HG02870 (cell line): Measurements from ENCODE around the gene LHB.
"Not testable (repeated sequence)": the region's sequence is repeated elsewhere in the genome, so short reads cannot be mapped to it uniquely, and the experiment has no call there.

Experiments
- ATAC-seq: cut with Tn5 transposase; IDR thresholded peaks from one replicate; pipeline ENCODE4 v1.9.1; 2021; ENCODE audit warnings: mild to moderate bottlenecking, moderate library complexity; ENCODE audit not compliant: unreplicated experiment

LHB gene

DNA sequence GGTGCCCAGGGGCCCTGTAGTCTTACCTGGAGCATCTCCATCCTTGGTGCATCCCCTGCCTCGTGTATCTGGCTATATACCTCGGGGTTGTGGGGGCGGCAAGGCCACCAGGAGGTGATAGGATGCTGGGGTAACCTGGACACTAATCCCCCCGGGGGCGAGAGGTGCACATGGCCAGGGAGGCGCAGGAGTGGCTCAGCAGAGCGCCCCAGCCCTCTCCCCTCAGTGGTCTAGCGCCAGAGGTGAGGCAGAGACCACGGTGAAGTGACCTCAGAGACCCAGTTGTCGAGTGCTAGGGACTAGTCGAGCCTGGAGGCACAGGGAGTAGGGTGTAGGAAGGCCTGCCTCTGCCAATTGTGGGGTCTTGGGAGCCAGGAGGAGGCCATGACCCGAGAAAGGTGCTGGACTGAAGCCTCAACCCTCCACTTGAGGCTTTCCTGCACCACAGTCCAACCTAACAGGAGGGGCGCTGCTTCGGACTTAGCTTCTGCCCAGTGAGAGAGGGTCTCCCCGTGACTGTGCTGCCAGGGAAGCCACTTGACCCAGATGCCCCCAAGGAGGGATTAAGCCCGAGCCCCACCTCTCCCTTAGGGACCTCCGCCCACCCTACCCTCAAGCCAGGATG is at the start of gene LHB:
LHB (minus strand) TSS at position 51 of the 625 bp plus-strand sequence; CDS start at position 41, 10 bp downstream.
- ATAC-seq, result no peak

- no peak for ATAC-seq
Measured at GRCh38 chr19:49065905-49066512, 49.1 kb upstream of the LHB start.

DNA sequence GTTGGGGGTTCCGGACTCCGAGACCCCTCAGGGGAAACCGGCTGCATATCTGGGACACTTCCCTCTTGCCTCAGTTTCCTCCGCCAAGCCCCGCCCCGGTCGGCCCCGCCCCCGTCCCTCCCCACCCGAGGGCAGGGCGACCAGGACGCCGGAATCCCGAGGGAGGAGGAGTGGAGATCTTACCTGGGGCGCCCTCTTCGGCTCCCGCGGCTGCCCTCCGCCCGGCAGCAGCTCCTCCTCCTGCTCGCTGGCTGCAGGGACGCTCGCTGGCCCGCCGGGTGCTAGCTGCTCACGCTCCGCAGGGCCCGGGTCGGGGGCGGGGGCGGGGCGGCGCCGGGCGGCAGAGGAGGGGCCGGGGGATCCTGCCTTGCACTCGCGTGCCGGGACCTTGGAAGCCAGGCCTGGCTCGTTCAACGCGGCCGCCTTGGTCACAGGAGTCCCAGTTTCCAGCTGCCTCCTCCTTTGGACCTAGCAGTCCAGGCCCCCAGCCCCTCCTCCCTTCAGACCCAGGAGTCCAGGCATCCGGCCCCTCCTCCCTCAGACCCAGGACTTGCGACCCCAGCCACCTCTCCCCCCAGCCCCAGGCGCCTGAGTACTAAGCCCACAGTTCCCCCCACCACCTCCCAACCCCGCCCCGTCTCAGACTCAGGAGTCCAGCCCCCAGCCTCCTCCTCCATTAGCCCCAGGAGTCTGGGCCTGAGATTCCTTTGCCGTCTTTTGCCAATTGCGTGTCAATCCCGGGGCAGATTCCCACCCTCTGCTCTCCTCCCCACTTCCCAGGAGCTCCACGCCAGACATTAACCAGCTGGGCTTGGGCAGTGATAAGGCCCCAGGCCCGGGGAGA is 48.1 kb upstream of the LHB start, which contains the start of gene NTF4:
NTF4 (minus strand) TSS at position 51 of the 844 bp plus-strand sequence. CDS start 2,821 bp downstream, outside the sequence.
- no peak for ATAC-seq

DNA sequence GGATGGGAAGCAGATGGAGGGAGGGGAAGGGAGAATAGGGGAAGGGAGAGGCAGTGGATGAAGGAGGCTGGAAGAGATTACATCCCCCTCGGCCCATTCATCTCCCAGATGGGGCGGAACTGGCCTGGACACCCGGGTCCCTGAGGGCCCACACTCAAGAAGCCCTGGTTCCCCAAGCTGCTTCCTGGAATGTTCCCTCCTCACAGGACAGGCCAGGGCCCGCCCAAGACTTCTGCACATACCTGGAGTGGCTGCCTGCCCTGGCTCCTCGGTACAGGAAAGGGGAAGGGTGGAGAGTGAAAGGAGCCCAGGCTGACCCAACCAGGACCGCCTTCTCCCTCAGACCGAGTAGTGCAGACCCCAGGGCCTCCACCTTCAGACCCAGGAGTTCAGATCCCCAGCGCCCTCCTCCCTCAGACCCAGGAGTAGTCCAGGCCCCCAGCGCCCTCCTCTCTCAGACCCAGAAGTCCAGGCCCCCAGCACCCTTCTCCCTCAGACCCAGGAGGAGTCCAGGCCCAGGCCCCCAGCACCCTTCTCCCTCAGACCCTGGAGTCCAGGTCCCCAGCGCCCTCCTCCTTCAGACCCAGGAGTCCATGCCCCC is 47.2 kb upstream of the LHB start:
- ATAC-seq, result no peak

- no peak for ATAC-seq
Measured at GRCh38 chr19:49061445-49061844, 44.6 kb upstream of the LHB start.

GRCh38 chr19:49061000-49061399 is 44.1 kb upstream of the LHB start:
- ATAC-seq, result no peak

DNA sequence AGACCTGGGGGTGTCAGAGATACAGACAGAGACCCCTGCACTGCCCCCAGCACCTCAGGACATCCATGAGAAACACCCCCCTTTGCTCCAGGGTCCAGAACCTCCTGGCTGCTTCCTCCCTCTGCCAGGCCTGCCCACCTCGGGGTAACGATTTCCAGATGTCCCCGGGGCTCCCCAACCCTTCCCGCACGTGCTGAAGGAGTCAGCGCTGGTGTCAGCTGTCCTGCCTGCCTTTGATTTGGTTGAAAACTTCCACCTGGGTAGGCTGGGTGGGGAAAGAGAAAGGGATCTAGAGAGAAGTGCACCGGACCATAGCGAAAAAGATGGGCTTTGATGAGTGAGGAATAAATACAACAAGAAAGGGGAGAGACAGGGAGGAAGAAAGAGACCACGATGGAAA is 42.2 kb upstream of the LHB start:
- ATAC-seq, result no peak

GRCh38 chr19:49058562-49058961 is 41.7 kb upstream of the LHB start:
- no peak for ATAC-seq

DNA sequence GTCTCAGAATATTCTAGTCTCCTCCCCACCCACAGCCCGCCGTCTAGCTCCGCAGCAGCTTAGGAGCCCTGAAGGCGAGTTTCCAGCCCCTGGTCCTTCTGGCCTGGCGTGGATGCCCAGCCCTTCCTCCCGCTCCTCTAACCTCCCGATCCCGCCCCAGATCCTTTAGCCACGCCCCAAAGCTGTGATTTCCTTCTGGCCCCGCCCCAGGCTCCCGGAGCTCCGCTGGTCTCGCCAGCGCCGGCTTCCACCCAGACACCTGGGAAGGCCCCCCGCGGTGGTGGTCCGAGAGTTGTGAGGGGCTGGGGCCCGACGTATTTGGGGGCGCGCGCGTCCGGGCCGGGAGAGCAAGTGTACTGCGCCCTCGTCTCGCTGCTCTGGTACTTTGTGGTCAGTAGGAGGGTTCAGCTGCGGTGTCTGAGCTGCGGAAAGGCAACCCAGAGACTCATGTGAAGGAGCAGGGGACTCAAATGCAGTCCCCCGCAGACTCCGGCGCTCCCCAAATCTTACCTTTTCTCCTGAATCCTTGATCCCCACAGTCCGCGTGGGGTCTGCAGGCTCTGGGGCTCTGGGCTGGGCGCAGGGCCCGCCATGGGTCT is 40.8 kb upstream of the LHB start, which contains the start of gene CGB7:
CGB7 (minus strand) TSS at position 114 of the 599 bp plus-strand sequence. CDS start 2,374 bp downstream, outside the sequence.
- no peak for ATAC-seq

- not testable (repeated sequence) for ATAC-seq
Measured at GRCh38 chr19:49056902-49057596, 40.2 kb upstream of the LHB start.

- no peak for ATAC-seq
Measured at GRCh38 chr19:49056101-49056901, 39.4 kb upstream of the LHB start.

DNA sequence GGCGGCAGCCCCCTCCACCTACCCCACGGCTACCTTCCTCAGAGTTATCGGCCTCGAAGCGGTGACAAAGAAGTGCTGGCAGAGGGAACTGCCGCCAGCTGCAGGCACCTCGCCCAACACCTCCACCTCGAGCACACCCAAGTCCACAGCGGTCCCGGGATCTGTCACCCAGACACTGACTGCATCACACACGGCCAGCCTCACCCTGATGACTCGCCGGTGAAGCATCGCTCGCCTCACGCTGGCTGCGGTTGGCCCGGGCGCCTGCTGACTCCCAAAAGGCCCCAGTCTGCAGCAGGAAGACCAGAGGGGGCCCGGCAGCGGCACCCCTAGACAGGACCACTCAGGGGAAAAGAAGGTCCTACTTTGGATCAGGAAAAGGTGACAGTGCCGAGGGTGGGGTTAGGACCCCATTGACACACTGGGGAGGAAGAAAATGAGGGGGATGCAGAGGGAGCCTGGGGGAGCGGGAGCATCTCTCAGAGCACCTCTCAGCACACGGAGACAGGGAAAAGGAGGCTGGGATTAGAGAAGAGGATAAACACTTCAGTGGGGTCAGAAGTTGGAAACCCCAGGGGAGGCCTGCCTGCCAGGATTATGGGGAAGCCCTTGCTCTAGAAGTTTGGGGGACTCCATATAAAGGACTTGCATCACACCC is 33.6 kb upstream of the LHB start:
- not testable (repeated sequence) for ATAC-seq

GRCh38 chr19:49049834-49050233 is 32.9 kb upstream of the LHB start:
- not testable (repeated sequence) for ATAC-seq

DNA sequence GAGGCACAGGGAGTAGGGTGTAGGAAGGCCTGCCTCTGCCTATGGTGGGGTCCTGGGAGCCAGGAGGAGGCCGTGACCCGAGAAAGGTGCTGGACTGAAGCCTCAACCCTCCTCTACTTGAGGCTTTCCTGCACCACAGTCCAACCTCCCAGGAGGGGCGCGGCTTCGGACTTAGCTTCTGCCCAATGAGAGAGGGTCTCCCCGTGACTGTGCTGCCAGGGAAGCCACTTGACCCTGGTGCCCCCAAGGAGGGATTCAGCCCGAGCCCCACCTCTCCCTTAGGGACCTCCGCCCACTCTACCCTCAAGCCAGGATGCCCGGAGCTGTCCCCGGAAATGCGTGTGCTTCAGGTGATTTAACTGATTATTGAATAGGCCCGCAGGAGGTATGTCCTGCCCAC is 32.1 kb upstream of the LHB start, which contains the start of gene CGB8:
CGB8 (minus strand) TSS at position 101 of the 400 bp plus-strand sequence. CDS start 372 bp downstream, outside the sequence.
- not testable (repeated sequence) for ATAC-seq

DNA sequence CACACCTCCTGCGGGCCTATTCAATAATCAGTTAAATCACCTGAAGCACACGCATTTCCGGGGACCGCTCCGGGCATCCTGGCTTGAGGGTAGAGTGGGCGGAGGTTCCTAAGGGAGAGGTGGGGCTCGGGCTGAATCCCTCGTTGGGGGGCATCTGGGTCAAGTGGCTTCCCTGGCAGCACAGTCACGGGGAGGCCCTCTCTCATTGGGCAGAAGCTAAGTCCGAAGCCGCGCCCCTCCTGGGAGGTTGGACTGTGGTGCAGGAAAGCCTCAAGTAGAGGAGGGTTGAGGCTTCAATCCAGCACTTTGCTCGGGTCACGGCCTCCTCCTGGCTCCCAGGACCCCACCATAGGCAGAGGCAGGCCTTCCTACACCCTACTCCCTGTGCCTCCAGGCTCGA is 26.7 kb upstream of the LHB start, which contains the start of gene CGB5:
CGB5 (plus strand) TSS at position 301 of the 400 bp plus-strand sequence. CDS start 362 bp downstream, outside the sequence.
- not testable (repeated sequence) for ATAC-seq

DNA sequence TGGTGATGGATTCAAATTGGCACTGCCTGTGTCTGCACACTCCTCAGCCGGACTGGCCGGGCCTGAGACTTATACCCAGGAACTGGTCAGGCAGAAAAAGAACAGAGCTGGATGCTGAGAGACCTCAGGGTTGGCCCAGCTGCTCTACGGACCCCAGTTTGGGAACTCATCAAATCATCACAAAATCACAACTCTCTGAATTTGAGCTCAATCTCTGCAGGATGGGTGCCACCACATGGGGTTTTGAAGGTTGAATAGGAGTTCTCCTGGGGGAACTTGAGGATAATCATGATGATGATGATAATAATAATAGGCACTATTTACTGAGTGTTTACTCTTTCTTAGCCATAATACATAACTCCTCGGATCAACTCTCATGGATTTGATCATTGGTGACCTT is 25.8 kb upstream of the LHB start:
- not testable (repeated sequence) for ATAC-seq

DNA sequence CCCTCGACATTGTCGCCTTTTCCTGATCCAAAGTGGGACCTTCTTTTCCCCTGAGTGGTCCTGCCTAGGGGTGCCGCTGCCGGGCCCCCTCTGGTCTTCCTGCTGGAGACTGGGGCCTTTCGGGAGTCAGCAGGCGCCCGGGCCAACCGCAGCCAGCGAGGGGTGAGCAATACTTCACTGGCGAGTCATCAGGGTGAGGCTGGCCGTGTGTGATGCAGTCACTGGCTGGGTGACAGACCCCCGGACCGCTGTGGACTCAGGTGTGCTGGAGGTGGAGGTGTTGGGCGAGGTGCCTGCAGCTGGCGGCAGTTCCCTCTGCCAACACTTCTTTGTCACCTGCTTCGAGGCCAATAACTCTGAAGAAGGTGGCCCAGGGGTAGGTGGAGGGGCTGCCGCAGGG is 25.3 kb upstream of the LHB start:
- no peak for ATAC-seq

GRCh38 chr19:49039736-49040135 is 22.8 kb upstream of the LHB start:
- ATAC-seq, result not testable (repeated sequence)
